ENCODE results near the gene SNORC. TPM values are rescaled to one million over a fixed set of nuclear protein-coding genes. Genes with fewer than 3 reads are reported as not detected.

SNORC gene
- polyA plus RNA-seq, 3 donors, result 0.61 TPM; not detected in 2

- no peak overlapping the region for H3K9ac ChIP-seq (ENCODE audit: insufficient read depth, low read length, poor library complexity, severe bottlenecking)
- 100% methylated on average over 9 of the region's 14 CpGs for WGBS (ENCODE audit: insufficient coverage)
- H3K36me3 ChIP-seq (replicated peaks in 1 of 2; ENCODE audit: control insufficient read depth in 1 of 2, insufficient read depth in 2 of 2, low read length in 2 of 2), result peaks cover 61 to 70% of the 10 kb centered on the region in 2 donors
- intact Hi-C loops (cut with micrococcal nuclease), result loop anchor here in 1 of 2 donors (10.0 kb wide), 1 partner anchor 419 kb away; the partner anchor contains the start of gene ATG16L1
- no peak overlapping the region for H3K4me3 ChIP-seq (replicated peaks in 1 of 3; ENCODE audit: low read depth in 2 of 3, low read length in 3 of 3)
- TF ChIP-seq CTCF (IDR thresholded peaks at IDR 0.05), result no peak
- H3K79me2 ChIP-seq (ENCODE audit: insufficient read depth, low read length), result peaks cover 13% of the 10 kb centered on the region
- no peaks in the 10 kb centered on the region for H3K9me3 ChIP-seq (replicated peaks in 1 of 2; ENCODE audit: control insufficient read depth in 1 of 2, insufficient read depth in 1 of 2, low read length in 2 of 2)
- Mint-ChIP-seq H3K27ac (peak overlapping the region in 2 of 7 donors; percentile 43 to 61), H3K36me3 (peaks cover 70 to 79% of the 10 kb centered on the region in 2 donors), H3K4me3 (no peak overlapping the region), H3K4me1 (peaks cover 40% of the 10 kb centered on the region), H3K9me3 (no peaks in the 10 kb centered on the region), H3K27me3 (ENCODE audit: low read depth in 3 of 3) (no peaks in the 10 kb centered on the region)
- H3K27me3 ChIP-seq (ENCODE audit: control insufficient read depth in 2 of 2, insufficient read depth in 2 of 2, low read length in 2 of 2), result no peaks in the 10 kb centered on the region
- no peak overlapping the region for H3K27ac ChIP-seq (ENCODE audit: low read depth in 1 of 2, low read length in 2 of 2)
- H3K4me2 ChIP-seq (replicated peaks; ENCODE audit: extremely low read depth, low read length, poor library complexity, severe bottlenecking), result no peak overlapping the region
- H4K20me1 ChIP-seq (ENCODE audit: insufficient read depth, low read length), result peaks cover 55% of the 10 kb centered on the region
- H2AFZ ChIP-seq (ENCODE audit: insufficient read depth, low read depth, low read length, poor library complexity, severe bottlenecking), result no peak overlapping the region
- H3K4me1 ChIP-seq (ENCODE audit: control insufficient read depth in 1 of 2, insufficient read depth in 2 of 2, low read length in 2 of 2), result peaks cover 31 to 36% of the 10 kb centered on the region in 2 donors
- DNase-seq, result no peak
These were observed 34.3 kb upstream of the SNORC start for GRCh38 chr2:232835687-232836208.

GRCh38 chr2:232836934-232837333, 33.1 kb upstream of the SNORC start:
- 93% methylated on average over 4 of the region's 4 CpGs for WGBS (ENCODE audit: insufficient coverage)
- Histone ChIP-seq H4K20me1 (ENCODE audit: insufficient read depth, low read length) (peaks cover 55% of the 10 kb centered on the region), H3K9ac (ENCODE audit: insufficient read depth, low read length, poor library complexity, severe bottlenecking) (no peak overlapping the region), H3K27ac (ENCODE audit: low read depth in 1 of 2, low read length in 2 of 2) (no peak overlapping the region), H3K4me3 (replicated peaks in 1 of 3; ENCODE audit: low read depth in 2 of 3, low read length in 3 of 3) (no peak overlapping the region), H3K9me3 (replicated peaks in 1 of 2; ENCODE audit: control insufficient read depth in 1 of 2, insufficient read depth in 1 of 2, low read length in 2 of 2) (no peaks in the 10 kb centered on the region), H3K4me2 (replicated peaks; ENCODE audit: extremely low read depth, low read length, poor library complexity, severe bottlenecking) (no peak overlapping the region), H2AFZ (ENCODE audit: insufficient read depth, low read depth, low read length, poor library complexity, severe bottlenecking) (no peak overlapping the region), H3K4me1 (ENCODE audit: control insufficient read depth in 1 of 2, insufficient read depth in 2 of 2, low read length in 2 of 2) (peaks cover 31 to 36% of the 10 kb centered on the region in 2 donors), H3K27me3 (ENCODE audit: control insufficient read depth in 2 of 2, insufficient read depth in 2 of 2, low read length in 2 of 2) (no peaks in the 10 kb centered on the region), H3K79me2 (ENCODE audit: insufficient read depth, low read length) (peaks cover 13% of the 10 kb centered on the region), H3K36me3 (replicated peaks in 1 of 2; ENCODE audit: control insufficient read depth in 1 of 2, insufficient read depth in 2 of 2, low read length in 2 of 2) (peaks cover 51 to 70% of the 10 kb centered on the region in 2 donors)
- no peak for DNase-seq
- intact Hi-C loops (cut with micrococcal nuclease), result loop anchor here in 1 of 2 donors (10.0 kb wide), 1 partner anchor 418 kb away; the partner anchor contains the start of gene ATG16L1
- Mint-ChIP-seq H3K4me1 (peaks cover 41% of the 10 kb centered on the region), H3K27me3 (ENCODE audit: low read depth in 3 of 3) (no peaks in the 10 kb centered on the region), H3K27ac (peak overlapping the region in 1 of 7 donors; percentile 73), H3K36me3 (peaks cover 68 to 79% of the 10 kb centered on the region in 2 donors), H3K9me3 (no peaks in the 10 kb centered on the region), H3K4me3 (no peak overlapping the region)
- TF ChIP-seq CTCF (IDR thresholded peaks at IDR 0.05), result no peak

Measured in CD14-positive monocyte (primary cell).